ENCODE data around the gene AQP9.

AQP9 gene

DNA sequence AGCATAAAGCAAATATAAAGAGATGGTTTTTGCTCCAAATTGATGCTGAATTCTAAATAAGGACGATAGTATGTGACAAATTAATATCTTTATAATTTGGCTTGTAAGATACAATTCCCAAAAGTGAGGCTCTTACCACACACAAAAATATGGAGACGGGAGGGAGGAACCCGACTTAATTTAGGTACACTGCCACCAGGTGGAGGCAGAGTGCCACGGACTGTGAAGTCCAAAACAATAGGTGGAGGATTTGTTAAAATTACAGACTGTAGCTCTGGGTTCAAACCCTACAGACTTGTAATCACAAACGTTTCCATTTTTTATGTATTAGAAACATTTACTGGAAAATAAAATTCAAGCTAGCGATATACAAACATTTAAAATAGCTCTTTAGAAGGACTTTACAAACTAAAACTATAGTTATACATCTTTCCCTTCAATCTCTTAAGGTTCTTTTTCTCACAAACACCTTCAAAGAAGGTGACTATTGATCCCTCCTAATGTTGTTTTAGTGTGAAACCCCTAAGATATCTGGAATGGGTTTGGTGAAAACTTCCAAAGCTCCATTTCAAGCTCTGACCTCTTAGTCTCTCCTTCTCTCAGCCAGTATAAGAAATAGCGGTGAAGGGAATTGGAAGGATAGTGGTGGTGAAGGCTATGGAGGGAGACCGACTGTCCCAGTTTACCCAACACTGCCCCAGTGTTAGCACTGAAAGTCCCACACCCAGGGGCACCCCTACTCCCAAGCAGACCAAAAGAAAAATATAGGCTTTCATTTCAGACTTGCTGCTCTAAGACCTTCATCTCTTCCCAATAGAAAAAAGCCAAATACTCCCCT, 89.7 kb downstream of the AQP9 start:
- peak; percentile 39 to 56 for DNase-seq (ENCODE audit: low read depth in 2 of 2)

DNA sequence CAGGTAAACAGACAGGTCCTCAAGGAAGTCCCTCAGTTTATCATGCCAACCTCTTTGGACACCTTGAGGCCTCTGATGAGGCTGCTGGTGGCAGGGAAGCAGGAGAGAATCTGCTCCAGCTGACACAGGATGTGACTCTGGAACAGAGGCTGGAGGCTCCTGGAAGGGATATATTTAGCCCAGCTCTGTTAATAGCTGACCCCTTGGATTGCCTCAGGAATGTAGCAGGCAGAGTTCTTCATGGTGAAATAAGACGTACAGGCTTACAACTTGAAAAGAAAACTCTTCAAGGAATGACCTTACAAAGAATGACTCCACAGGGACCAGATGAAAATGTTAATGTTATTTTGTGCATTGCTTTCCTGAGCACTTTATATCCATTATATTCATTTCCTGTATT, 90.5 kb downstream of the AQP9 start:
- no peak for DNase-seq (ENCODE audit: low read depth in 2 of 2)

DNA sequence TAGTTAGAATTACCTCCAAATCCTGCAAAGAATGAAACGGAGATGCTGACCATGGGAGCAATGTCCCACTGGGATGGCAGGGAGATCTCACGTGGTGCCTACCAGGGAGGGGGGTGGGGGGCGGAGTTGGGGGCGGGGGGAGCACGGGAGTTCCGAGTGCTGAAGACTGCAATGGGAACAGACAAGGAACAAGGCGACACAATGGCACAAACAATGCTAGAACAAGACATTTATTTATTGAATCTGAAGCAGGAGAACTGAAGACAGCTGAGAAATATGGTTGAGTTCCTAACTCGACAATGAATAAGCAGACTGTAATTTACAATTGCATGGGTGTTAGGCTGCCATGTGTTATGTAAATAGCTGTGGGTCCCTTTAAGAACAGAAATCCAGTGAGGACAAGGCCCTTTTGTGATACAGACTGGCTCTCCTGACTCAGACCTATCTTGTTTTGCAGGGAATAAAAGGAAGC, 91.2 kb downstream of the AQP9 start:
- DNase-seq (ENCODE audit: low read depth in 2 of 2) = no peak

DNA sequence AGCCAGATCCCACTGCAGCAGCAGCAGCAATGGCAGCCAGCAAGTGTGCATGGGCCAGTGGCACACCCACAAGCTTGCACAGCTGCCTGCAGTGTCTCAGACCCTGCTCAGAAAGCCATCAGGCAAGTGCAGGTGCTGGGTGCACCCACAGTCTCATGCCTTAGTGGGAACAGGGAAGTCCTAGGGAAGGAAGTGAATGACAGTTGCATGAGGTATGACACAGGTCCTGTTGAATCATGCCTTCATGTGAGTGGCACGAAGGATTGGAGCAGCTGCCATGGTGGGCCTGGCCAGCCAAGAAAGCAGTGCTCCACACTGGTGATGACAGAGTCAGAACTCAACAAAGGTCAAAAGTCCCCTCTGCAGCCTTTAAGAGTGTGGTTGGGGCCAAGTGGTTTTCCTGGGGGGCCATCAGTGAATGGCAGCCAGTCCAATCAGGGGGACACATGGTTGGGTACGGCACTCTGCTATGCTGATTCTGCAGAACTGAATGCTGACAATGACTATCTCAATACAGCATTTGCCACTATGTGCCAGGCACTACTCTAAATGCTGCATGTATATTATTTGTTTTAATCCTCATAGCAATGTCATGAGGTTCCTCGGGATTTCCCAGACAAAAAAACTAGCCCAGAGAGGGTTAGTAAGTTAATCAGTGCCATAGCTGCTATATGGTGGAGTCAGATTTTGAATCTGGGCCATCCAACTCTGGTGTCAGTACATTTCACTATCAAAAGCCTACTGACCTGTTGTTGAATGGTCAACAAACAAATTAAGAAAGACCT, 94.3 kb downstream of the AQP9 start:
- DNase-seq (ENCODE audit: low read depth in 2 of 2) = no peak

DNA sequence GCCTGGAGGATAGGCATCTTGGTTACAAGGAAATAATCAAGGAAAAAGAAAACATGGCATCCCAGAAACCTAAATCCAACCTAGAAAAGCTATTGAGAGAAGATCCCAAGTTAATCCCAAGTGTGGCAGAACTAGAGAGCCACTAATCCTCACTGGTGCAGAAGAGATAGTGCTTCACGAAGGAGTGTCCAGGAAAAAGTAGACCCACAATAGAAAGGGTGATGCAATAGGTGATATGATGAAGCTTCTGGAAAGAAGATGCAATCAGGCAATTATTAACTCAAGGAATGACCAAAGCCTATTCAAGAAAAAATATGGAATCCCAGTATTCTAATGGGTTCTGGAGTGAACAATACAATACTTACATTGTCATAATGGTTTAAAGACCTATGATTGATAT, 95.2 kb downstream of the AQP9 start:
- no peak for DNase-seq (ENCODE audit: low read depth in 2 of 2)
